Neuronal stem cell (in vitro differentiated cells): ENCODE measurements around the gene MINDY3.

Experiments
- DNase-seq: peaks from one replicate; pipeline ENCODE4 v3.0.0-alpha.2; 2013; ENCODE audit warnings: low spot score
- H2AFZ ChIP-seq: one replicate; pipeline ENCODE4 v1.6.1; 2013; ENCODE audit warnings: mild to moderate bottlenecking, low read length, inconsistent platforms
- H2AK5ac ChIP-seq: 2 replicates; pipeline ENCODE4 v1.6.1; 2013; ENCODE audit warnings: low read depth, mild to moderate bottlenecking, inconsistent platforms, low read length, moderate library complexity, mixed read lengths
- H2BK120ac ChIP-seq: 2 replicates; pipeline ENCODE4 v1.6.1; 2013; ENCODE audit warnings: low read depth, mild to moderate bottlenecking, inconsistent platforms, low read length, moderate library complexity, mixed read lengths
- H2BK12ac ChIP-seq: one replicate; pipeline ENCODE4 v1.6.1; 2013; ENCODE audit warnings: low read length, inconsistent platforms
- H2BK15ac ChIP-seq: 2 replicates; pipeline ENCODE4 v1.6.1; 2013; ENCODE audit warnings: mild to moderate bottlenecking, low read length, inconsistent platforms, mixed read lengths
- H2BK5ac ChIP-seq: one replicate; pipeline ENCODE4 v1.6.1; 2013; ENCODE audit warnings: inconsistent platforms, mild to moderate bottlenecking, low read length, moderate library complexity
- H3K14ac ChIP-seq: one replicate; pipeline ENCODE4 v1.6.1; 2013; ENCODE audit warnings: low read length, inconsistent platforms
- H3K18ac ChIP-seq: 2 replicates; pipeline ENCODE4 v1.6.1; 2013; ENCODE audit warnings: low read length, inconsistent platforms
- H3K23ac ChIP-seq: 2 replicates; pipeline ENCODE4 v1.6.1; 2013; ENCODE audit warnings: low read depth, mild to moderate bottlenecking, mixed read lengths, low read length, inconsistent platforms; ENCODE audit not compliant: poor library complexity
- H3K27ac ChIP-seq: replicated peaks from 3 replicates; pipeline ENCODE4 v1.5.1; 2013; ENCODE audit warnings: low read length, inconsistent platforms
- H3K27me3 ChIP-seq, 3 experiments: 2 replicates each; pipeline ENCODE4 v1.6.1; 2013; ENCODE audit warnings: low read length in 3 of 3, mild to moderate bottlenecking in 2 of 3, inconsistent platforms in 1 of 3, low read depth in 1 of 3, mixed read lengths in 1 of 3, moderate library complexity in 1 of 3; ENCODE audit not compliant: control insufficient read depth in 3 of 3, insufficient read depth in 3 of 3
- H3K36me3 ChIP-seq, 2 donors: replicated peaks in 1 of 2; 2 replicates each; pipeline ENCODE4 v1.6.1; 2013; ENCODE audit warnings: low read length in 2 of 2; ENCODE audit not compliant: control insufficient read depth in 2 of 2, insufficient read depth in 2 of 2
- H3K4ac ChIP-seq: 2 replicates; pipeline ENCODE4 v1.6.1; 2013; ENCODE audit warnings: inconsistent platforms, mild to moderate bottlenecking, low read length, moderate library complexity
- H3K4me1 ChIP-seq, 2 donors: 1 replicate in 1 of 2; 2 replicates in 1 of 2; pipeline ENCODE4 v1.6.1; 2013; ENCODE audit warnings: low read length in 2 of 2, low read depth in 1 of 2; ENCODE audit not compliant: control insufficient read depth in 2 of 2, insufficient read depth in 1 of 2
- H3K4me2 ChIP-seq: one replicate; pipeline ENCODE4 v1.6.1; 2013; ENCODE audit warnings: mild to moderate bottlenecking, low read length, inconsistent platforms; ENCODE audit not compliant: insufficient read depth, poor library complexity, severe bottlenecking
- H3K4me3 ChIP-seq, 2 donors: 2 replicates each; pipeline ENCODE4 v1.5.1; 2013; ENCODE audit warnings: low read length in 2 of 2, mild to moderate bottlenecking in 2 of 2, inconsistent platforms in 1 of 2, moderate library complexity in 1 of 2
- H3K79me1 ChIP-seq: one replicate; pipeline ENCODE4 v1.6.1; 2013; ENCODE audit warnings: low read depth, mild to moderate bottlenecking, inconsistent platforms, low read length, moderate library complexity
- H3K9ac ChIP-seq: one replicate; pipeline ENCODE4 v1.6.1; 2013; ENCODE audit warnings: mild to moderate bottlenecking, low read depth, low read length, inconsistent platforms; ENCODE audit not compliant: poor library complexity
- H3K9me3 ChIP-seq, 2 donors: replicated peaks in 1 of 2; 2 replicates each; pipeline versions ENCODE3 to v1.6.1; 2013; ENCODE audit warnings: low read length in 2 of 2, mild to moderate bottlenecking in 2 of 2, inconsistent platforms in 1 of 2, low read depth in 1 of 2, mixed read lengths in 1 of 2, moderate library complexity in 1 of 2; ENCODE audit not compliant: control insufficient read depth in 2 of 2, insufficient read depth in 1 of 2
- H4K8ac ChIP-seq: one replicate; pipeline ENCODE4 v1.6.1; 2013; ENCODE audit warnings: low read depth, mild to moderate bottlenecking, inconsistent platforms, low read length, moderate library complexity
- H4K91ac ChIP-seq: one replicate; pipeline ENCODE4 v1.6.1; 2013; ENCODE audit warnings: low read length, low read depth, mild to moderate bottlenecking, inconsistent platforms; ENCODE audit not compliant: poor library complexity
- WGBS, 2 donors: extraction: QIAGEN DNeasy Blood & Tissue Kit; methylation state at CpG; one replicate each; pipeline ENCODE4 v1.1.7; 2013; ENCODE audit warnings: missing lambda C conversion rate in 2 of 2, mixed read lengths in 1 of 2; ENCODE audit not compliant: insufficient read length in 2 of 2, insufficient replicate concordance in 1 of 2; ENCODE audit errors: extremely low coverage in 2 of 2; 5-methylcytosine and 5-hydroxymethylcytosine counted together

Gene MINDY3

GRCh38 chr10:15805395-15806058, 54.8 kb downstream of the MINDY3 start:
- Histone ChIP-seq H3K23ac (no peak overlapping the region), H2BK12ac (no peak overlapping the region), H2BK5ac (no peak overlapping the region), H3K4me2 (no peak overlapping the region), H2AFZ (no peak overlapping the region), H4K8ac (no peak overlapping the region), H2BK120ac (no peak overlapping the region), H2AK5ac (no peak overlapping the region), H3K79me1 (no peaks in the 10 kb centered on the region), H3K4me1 (peaks cover 0 to 9% of the 10 kb centered on the region in 2 donors), H3K4me3 (no peak overlapping the region), H3K36me3 (peaks cover 0 to 7% of the 10 kb centered on the region in 2 donors), H3K27ac (no peak overlapping the region), H3K9me3 (no peaks in the 10 kb centered on the region), H2BK15ac (no peak overlapping the region), H4K91ac (no peak overlapping the region), H3K18ac (no peak overlapping the region), H3K4ac (no peak overlapping the region), H3K14ac (no peak overlapping the region), H3K27me3 (no peaks in the 10 kb centered on the region), H3K9ac (no peak overlapping the region)
- DNase-seq = no peak
- no CpG with 5 or more reads among the region's 5 CpGs for WGBS, 2 donors

GRCh38 chr10:15804109-15804508, 56.2 kb downstream of the MINDY3 start:
- Histone ChIP-seq H3K4ac (no peak overlapping the region), H2AFZ (no peak overlapping the region), H2AK5ac (no peak overlapping the region), H2BK120ac (no peak overlapping the region), H4K91ac (no peak overlapping the region), H3K9me3 (no peaks in the 10 kb centered on the region), H3K27ac (no peak overlapping the region), H4K8ac (no peak overlapping the region), H2BK15ac (no peak overlapping the region), H3K79me1 (no peaks in the 10 kb centered on the region), H2BK5ac (no peak overlapping the region), H3K4me1 (peaks cover 0 to 4% of the 10 kb centered on the region in 2 donors), H3K4me2 (no peak overlapping the region), H2BK12ac (no peak overlapping the region), H3K14ac (no peak overlapping the region), H3K9ac (no peak overlapping the region), H3K18ac (no peak overlapping the region), H3K4me3 (no peak overlapping the region), H3K27me3 (no peaks in the 10 kb centered on the region), H3K36me3 (peaks cover 2 to 7% of the 10 kb centered on the region in 2 donors), H3K23ac (no peak overlapping the region)
- no peak for DNase-seq
- WGBS, 2 donors = no CpG with 5 or more reads among the region's 4 CpGs

DNA sequence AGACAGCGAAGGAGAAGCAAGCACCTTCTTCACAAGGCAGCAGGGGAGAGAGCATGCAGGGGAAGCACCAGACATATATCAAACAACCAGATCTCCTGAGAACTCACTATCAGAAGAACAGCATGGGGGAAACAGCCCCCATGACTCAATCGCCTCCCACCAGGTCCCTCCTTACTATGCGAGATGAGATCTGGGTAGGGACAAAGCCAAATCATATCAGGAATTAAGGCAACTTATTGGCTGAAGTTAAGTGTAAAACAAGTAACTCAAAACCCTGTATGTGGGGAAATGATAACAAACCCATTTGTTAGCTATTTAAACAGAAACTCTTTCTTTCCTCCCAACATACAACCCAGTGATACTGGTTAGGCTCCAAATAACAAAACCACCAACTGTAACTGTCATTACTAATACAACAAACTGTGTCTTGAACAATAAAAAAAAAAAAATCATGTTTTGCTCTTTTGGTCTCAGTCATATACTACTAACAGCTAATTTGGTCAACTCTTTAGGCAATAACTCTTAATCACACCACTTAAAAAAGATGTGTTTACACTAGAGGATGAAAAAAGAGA, 57.8 kb downstream of the MINDY3 start:
- peaks cover 2 to 7% of the 10 kb centered on the region in 2 donors for H3K36me3 ChIP-seq
- H4K91ac ChIP-seq = no peak overlapping the region
- no peak overlapping the region for H3K23ac ChIP-seq
- no peak overlapping the region for H3K27ac ChIP-seq
- no peak overlapping the region for H2BK15ac ChIP-seq
- no peak overlapping the region for H3K4me3 ChIP-seq
- H3K9ac ChIP-seq = no peak overlapping the region
- H3K14ac ChIP-seq = no peak overlapping the region
- H2BK5ac ChIP-seq = no peak overlapping the region
- no peak overlapping the region for H4K8ac ChIP-seq
- no peak overlapping the region for H3K18ac ChIP-seq
- H2BK12ac ChIP-seq = no peak overlapping the region
- H3K4ac ChIP-seq = no peak overlapping the region
- H3K4me2 ChIP-seq = no peak overlapping the region
- no CpG with 5 or more reads among the region's 3 CpGs for WGBS, 2 donors
- no peak overlapping the region for H2AFZ ChIP-seq
- no peaks in the 10 kb centered on the region for H3K79me1 ChIP-seq
- H3K4me1 ChIP-seq = no peaks in the 10 kb centered on the region
- H3K9me3 ChIP-seq = no peaks in the 10 kb centered on the region
- DNase-seq = no peak
- no peak overlapping the region for H2AK5ac ChIP-seq
- no peak overlapping the region for H2BK120ac ChIP-seq
- no peaks in the 10 kb centered on the region for H3K27me3 ChIP-seq

- H3K4ac ChIP-seq = no peak overlapping the region
- H2BK5ac ChIP-seq = no peak overlapping the region
- H3K36me3 ChIP-seq = peaks cover 2 to 7% of the 10 kb centered on the region in 2 donors
- no peak overlapping the region for H3K23ac ChIP-seq
- H3K9ac ChIP-seq = no peak overlapping the region
- H2BK12ac ChIP-seq = no peak overlapping the region
- no peak overlapping the region for H3K18ac ChIP-seq
- no peak overlapping the region for H4K8ac ChIP-seq
- H3K27me3 ChIP-seq = no peaks in the 10 kb centered on the region
- H3K4me3 ChIP-seq = no peak overlapping the region
- no peaks in the 10 kb centered on the region for H3K4me1 ChIP-seq
- no peak overlapping the region for H2AK5ac ChIP-seq
- no peak overlapping the region for H2BK120ac ChIP-seq
- no peaks in the 10 kb centered on the region for H3K9me3 ChIP-seq
- DNase-seq = no peak
- H3K14ac ChIP-seq = no peak overlapping the region
- WGBS, 2 donors = no CpG with 5 or more reads among the region's 3 CpGs
- no peak overlapping the region for H4K91ac ChIP-seq
- no peak overlapping the region for H2BK15ac ChIP-seq
- H2AFZ ChIP-seq = no peak overlapping the region
- no peaks in the 10 kb centered on the region for H3K79me1 ChIP-seq
- no peak overlapping the region for H3K4me2 ChIP-seq
- no peak overlapping the region for H3K27ac ChIP-seq
Observed at GRCh38 chr10:15801641-15802040, 58.7 kb downstream of the MINDY3 start.
